GM12875 (cell line): Measurements from ENCODE around the gene AGPAT2.

Experiments
- H3K4me3 ChIP-seq: one replicate; pipeline ENCODE4 v1.5.1; 2011; ENCODE audit warnings: low read depth, low read length, control low read depth
- CTCF ChIP-seq: IDR thresholded peaks from 2 replicates; pipeline ENCODE4 v1.5.1; 2011; ENCODE audit warnings: low read depth, mild to moderate bottlenecking, control low read depth, inconsistent platforms, low read length, moderate library complexity, borderline replicate concordance; ENCODE audit not compliant: insufficient read depth

Gene AGPAT2

DNA sequence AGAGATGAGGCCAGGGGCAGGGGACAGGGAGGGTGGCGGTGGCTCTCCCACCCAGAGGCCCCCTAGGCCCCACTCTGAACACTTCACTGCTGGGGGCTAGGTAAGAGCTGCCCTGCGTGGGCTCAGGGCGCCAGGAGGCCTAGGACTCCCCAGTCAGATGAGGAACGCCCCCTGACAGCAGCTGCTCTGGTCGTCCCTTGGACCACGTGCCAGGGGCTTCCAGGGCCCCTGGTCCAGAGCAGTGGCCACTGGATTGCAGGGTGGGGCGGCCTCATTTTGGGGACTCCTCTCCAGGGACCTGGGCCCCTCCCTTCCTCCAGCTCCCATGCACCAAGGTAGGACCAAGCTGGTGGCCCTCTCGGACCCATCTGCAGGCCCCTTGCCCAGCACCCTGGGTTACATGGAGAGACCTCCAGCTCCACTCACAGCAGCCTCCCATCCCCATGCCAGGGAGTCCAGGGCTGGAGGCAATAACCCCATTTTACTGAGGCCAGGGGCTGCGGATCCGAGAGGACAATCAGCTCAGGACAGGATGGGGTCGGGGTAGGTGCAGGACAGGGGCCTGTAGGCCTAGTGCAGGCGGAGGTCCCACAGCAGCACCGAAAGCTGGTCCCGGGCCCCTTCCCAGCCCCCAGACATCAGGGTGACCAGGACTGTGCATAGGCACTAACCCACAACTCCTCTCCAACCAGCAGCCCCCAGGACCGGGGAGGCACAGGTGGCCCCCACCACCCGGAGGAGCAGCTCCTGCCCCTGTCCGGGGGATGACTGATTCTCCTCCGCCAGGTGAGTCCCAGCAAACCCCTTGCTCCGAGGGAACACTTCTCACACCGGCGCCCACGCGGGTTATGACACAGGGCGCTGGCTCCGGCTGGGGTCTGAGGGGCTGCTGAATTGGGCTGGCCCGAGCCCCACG is 23.0 kb downstream of the AGPAT2 start:
- no peak for TF ChIP-seq CTCF
- H3K4me3 ChIP-seq = no peak overlapping the region

GRCh38 chr9:136662656-136663581 is 24.3 kb downstream of the AGPAT2 start, which contains the start of gene EGFL7:
Gene EGFL7, plus strand, starts transcription at chr9:136662916. Its CDS starts 5,367 bp downstream, at chr9:136668283.
- no peak within 1 kb of the TSS for H3K4me3 ChIP-seq
- no peak for TF ChIP-seq CTCF

DNA sequence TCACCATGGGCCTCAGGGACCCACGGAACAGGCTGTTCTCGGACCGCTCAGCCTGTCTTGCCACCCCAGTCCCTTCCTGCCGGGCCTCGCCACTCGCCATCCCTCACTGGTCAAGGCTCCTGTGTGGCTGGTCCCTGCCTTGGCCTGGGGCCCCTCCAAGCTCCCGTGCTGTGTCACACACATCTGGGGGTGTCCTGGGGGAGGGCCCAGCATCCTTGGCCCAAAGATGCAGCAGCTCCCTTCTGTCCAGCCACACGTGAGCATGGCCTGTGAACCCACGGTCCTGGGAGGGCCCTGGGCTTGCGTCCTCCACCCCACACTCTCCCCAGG is 25.0 kb downstream of the AGPAT2 start:
- H3K4me3 ChIP-seq = no peak overlapping the region
- no peak for TF ChIP-seq CTCF

DNA sequence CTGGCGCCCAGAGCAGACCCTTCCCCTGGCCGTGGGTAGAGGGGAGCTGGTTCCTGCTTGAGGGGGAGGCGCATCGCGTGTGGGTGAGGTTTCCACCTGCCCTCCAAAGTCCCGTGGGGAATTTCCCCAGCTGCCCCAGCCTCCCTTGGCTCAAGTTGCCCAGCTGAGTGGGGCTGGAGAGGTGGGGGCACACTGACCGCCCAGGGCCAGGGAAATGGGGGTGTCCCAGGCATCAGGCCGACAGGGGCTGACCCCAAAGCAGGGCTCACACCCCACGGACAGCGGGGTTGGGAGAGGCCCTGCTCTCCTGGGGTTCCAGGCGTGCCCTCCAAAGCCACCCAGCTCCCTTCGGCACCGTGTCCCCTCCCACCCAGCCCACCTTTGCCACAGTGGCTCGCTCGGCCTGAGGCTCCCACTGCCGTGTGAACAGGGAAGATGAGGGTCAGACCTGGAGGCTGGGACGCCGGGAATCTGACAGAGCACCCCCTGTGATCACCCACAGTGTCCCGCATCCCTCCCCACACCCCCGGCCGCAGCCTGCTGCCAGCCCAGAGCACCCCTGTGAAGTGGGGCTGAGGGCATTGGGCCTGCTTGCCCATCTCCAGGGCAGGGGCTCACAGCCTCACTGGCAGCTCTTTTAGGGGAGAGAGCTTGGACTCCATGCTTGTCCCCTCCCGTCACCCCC is 25.5 kb downstream of the AGPAT2 start:
- H3K4me3 ChIP-seq = no peak overlapping the region
- no peak for TF ChIP-seq CTCF

DNA sequence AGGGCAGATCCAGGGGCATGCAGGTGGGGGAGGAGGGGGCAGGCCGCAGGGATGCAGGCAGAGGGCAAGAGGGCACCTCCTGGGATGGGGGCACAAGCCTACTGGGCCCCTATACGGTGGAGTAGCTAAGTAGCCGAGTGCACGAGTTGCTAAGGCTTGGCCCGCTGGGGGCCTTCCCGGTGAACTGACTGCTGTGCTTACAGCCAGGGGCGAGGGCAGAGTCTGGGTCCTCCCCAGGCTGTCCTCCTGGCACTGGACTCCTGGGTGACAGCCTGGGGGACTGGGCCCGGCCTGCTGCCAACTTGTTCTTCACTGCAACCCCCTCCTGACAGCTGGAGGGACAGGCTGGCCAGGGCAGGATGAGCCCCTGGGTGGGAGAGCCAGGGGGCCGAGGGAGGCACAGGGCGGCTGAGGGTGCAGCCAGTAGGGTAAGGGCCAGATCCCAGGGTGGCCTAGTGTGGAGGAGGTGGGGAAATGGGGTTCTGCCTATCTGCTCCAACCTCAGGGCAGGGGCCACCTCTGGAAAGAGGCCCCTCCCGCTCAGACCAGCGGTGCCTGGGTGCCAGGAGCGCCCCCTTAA is 26.2 kb downstream of the AGPAT2 start:
- no peak for TF ChIP-seq CTCF

GRCh38 chr9:136659861-136660784 is 27.1 kb downstream of the AGPAT2 start:
- H3K4me3 ChIP-seq = no peak overlapping the region
- TF ChIP-seq CTCF = no peak

More for the DNA sequence above, 26.2 kb downstream of the AGPAT2 start:
- H3K4me3 ChIP-seq = no peak overlapping the region
